Thymus (tissue), 11 donors: ENCODE data around the gene LCN15. TPM values are rescaled to one million over a fixed set of nuclear protein-coding genes. Genes with fewer than 3 reads are reported as not detected.

Source experiments
- DNase-seq, 9 donors: peaks; one replicate each; pipeline ENCODE4 v3.0.0-alpha.2; 2013; ENCODE audit warnings: low spot score in 9 of 9, low read depth in 6 of 9, missing footprints in 1 of 9
- H3K27ac ChIP-seq, 2 donors: one replicate each; pipeline ENCODE4 v1.5.1; 2013; ENCODE audit warnings: control low read depth in 1 of 2, low read depth in 1 of 2, low read length in 1 of 2, mild to moderate bottlenecking in 1 of 2, moderate library complexity in 1 of 2
- H3K27me3 ChIP-seq, 2 donors: one replicate each; pipeline ENCODE4 v1.5.1; 2013; ENCODE audit warnings: low read length in 1 of 2; ENCODE audit not compliant: control insufficient read depth in 2 of 2, insufficient read depth in 1 of 2
- H3K36me3 ChIP-seq, 2 donors: one replicate each; pipeline ENCODE4 v1.5.1; 2013; ENCODE audit warnings: low read length in 1 of 2, mild to moderate bottlenecking in 1 of 2, moderate library complexity in 1 of 2; ENCODE audit not compliant: control insufficient read depth in 2 of 2, insufficient read depth in 2 of 2
- H3K4me1 ChIP-seq, 2 donors: one replicate each; pipeline ENCODE4 v1.5.1; 2013; ENCODE audit warnings: low read length in 2 of 2; ENCODE audit not compliant: control insufficient read depth in 2 of 2, insufficient read depth in 2 of 2
- H3K4me3 ChIP-seq, 2 donors: one replicate each; pipeline ENCODE4 v1.5.1; 2013; ENCODE audit warnings: low read length in 2 of 2, control low read depth in 1 of 2, mild to moderate bottlenecking in 1 of 2
- H3K9me3 ChIP-seq, 2 donors: one replicate each; pipeline ENCODE4 v1.5.1; 2013; ENCODE audit warnings: low read length in 1 of 2, mild to moderate bottlenecking in 1 of 2; ENCODE audit not compliant: control insufficient read depth in 2 of 2, insufficient read depth in 1 of 2
- WGBS: extraction: QIAGEN DNeasy Blood & Tissue Kit; methylation state at CpG from one replicate; pipeline ENCODE4 v1.1.7; 2013; 5-methylcytosine and 5-hydroxymethylcytosine counted together
- polyA plus RNA-seq: library from polyadenylated mRNA; stranded (reverse); fragments of 200-250 nt; gene quantifications from one replicate; pipeline ENCODE4 v1.2.3, GENCODE V29; 2013
- total RNA-seq: library from RNA; stranded (reverse); fragments of 120-200 nt; gene quantifications from one replicate; pipeline ENCODE4 v1.2.4, GENCODE V29; 2013
- donor health status: healthy.

The LCN15 gene
- total and polyA plus RNA-seq, 2 donors, result 0.05 to 0.43 TPM

GRCh38 chr9:136796238-136796774 lies 32.0 kb upstream of the LCN15 start, which contains the start of gene CCDC183:
Gene CCDC183, plus strand, starts transcription at chr9:136796338. Its CDS starts 60 bp downstream, at chr9:136796398.
- WGBS, result 60% methylated on average over 5 of the region's 5 CpGs
- Histone ChIP-seq H3K4me3 (peak within 1 kb of the TSS; percentile 11 to 13), H3K27ac (peak within 1 kb of the TSS; percentile 84 to 99), H3K9me3 (peaks cover 0 to 10% of the 10 kb centered on the region in 2 donors), H3K36me3 (peaks cover 12 to 18% of the 10 kb centered on the region in 2 donors), H3K27me3 (peaks cover 0 to 27% of the 10 kb centered on the region in 2 donors), H3K4me1 (peaks cover 42 to 88% of the 10 kb centered on the region in 2 donors)
- DNase-seq, result no peak

GRCh38 chr9:136795000-136795348 lies 30.7 kb upstream of the LCN15 start:
- 94% methylated on average over 6 of the region's 6 CpGs for WGBS
- Histone ChIP-seq H3K27me3 (peaks cover 0 to 20% of the 10 kb centered on the region in 2 donors), H3K4me3 (no peak overlapping the region), H3K4me1 (peaks cover 37 to 83% of the 10 kb centered on the region in 2 donors), H3K9me3 (peaks cover 0 to 5% of the 10 kb centered on the region in 2 donors), H3K27ac (no peak overlapping the region), H3K36me3 (peaks cover 12 to 18% of the 10 kb centered on the region in 2 donors)
- no peak for DNase-seq

DNA sequence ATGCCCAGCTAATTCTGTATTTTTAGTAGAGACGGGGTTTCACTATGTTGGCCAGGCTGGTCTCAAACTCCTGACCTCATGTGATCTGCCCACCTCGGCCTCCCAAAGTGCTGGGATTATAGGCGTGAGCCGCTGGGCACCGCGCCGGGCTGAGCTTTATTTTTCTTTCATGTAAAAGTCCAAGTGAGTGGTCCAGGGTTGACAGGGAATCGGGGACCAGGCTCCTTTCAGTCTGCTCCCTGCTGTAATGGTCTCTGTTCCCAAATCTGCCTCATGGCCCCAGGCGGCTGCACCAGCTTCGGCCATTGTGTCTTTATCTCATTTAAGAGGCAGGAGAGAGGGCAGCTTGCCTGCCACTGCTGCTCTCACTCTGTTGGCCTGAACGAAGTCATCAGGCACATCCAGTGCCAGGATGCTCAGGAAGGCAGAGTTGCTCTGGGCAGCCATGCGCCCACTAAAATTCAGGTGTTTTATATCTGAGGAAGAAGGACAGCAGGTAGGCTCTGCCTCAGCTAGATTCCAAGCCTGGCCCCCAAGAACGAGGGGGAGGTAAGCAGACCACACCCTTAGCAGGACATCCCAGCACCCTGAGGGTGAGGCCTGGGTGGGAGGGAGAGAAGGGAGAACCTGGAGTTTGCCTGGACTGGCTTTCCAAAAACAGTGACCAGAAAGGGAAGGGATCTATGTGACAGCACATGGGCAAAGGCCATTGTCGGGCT lies 30.1 kb upstream of the LCN15 start:
- no peak overlapping the region for H3K4me3 ChIP-seq
- peaks cover 12 to 18% of the 10 kb centered on the region in 2 donors for H3K36me3 ChIP-seq
- peaks cover 0 to 5% of the 10 kb centered on the region in 2 donors for H3K9me3 ChIP-seq
- H3K27me3 ChIP-seq, result peaks cover 0 to 15% of the 10 kb centered on the region in 2 donors
- no peak for DNase-seq
- H3K27ac ChIP-seq, result no peak overlapping the region
- H3K4me1 ChIP-seq, result peaks cover 32 to 79% of the 10 kb centered on the region in 2 donors
- WGBS, result 97% methylated on average over 14 of the region's 14 CpGs

- Histone ChIP-seq H3K27me3 (peaks cover 0 to 6% of the 10 kb centered on the region in 2 donors), H3K9me3 (no peaks in the 10 kb centered on the region), H3K27ac (no peak overlapping the region), H3K36me3 (peaks cover 12 to 18% of the 10 kb centered on the region in 2 donors), H3K4me1 (peaks cover 28 to 68% of the 10 kb centered on the region in 2 donors), H3K4me3 (no peak overlapping the region)
- WGBS, result 96% methylated on average over 17 of the region's 17 CpGs
- no peak for DNase-seq
Observed at GRCh38 chr9:136793086-136793946, 29.0 kb upstream of the LCN15 start.

DNA sequence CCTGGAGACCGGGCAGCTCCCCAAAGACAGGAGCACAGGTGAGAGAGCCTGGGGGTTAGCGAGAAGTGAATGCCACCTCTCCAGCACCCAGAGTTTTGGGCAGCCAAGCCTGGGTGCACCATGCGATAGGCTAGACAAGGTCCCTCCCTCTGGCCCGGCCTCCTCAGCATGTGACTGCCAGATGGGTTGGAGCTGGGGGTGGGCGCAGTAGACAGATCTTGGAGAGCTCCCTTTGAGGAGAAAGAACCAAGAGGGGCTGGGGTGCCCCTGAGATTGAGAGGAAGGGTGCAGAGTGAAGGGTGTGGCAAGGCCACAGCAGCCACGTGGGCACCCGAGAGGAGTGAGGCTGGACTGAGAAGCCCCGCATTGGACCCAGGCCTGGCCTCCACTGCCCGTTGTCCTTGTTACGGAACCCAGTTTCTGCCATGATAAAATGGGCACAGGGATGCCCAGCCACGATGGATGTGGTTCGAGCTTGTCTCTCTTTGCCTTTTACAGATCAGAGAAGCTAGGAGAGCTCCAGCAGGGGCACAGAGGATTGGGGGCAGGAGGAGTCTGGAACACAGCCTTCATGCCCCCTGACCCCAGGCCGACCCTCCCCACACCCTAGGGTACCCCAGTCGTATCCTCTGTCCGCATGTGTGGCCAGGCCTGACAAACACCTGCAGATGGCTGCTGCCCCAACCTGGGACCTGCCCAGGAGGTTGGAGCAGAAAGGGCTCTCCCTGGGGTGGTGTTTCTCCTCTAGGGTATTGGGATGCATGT lies 28.2 kb upstream of the LCN15 start:
- DNase-seq, result peak in 1 of 9 donors; percentile 43
- H3K27ac ChIP-seq, result peak overlapping the region in 1 of 2 donors; percentile 97
- peaks cover 12 to 18% of the 10 kb centered on the region in 2 donors for H3K36me3 ChIP-seq
- H3K9me3 ChIP-seq, result no peaks in the 10 kb centered on the region
- peak overlapping the region in 1 of 2 donors; percentile 73 for H3K4me3 ChIP-seq
- peaks cover 28 to 68% of the 10 kb centered on the region in 2 donors for H3K4me1 ChIP-seq
- H3K27me3 ChIP-seq, result peaks cover 0 to 4% of the 10 kb centered on the region in 2 donors
- WGBS, result 87% methylated on average over 15 of the region's 15 CpGs

- H3K27ac ChIP-seq, result peak overlapping the region; percentile 92 to 97
Observed at GRCh38 chr9:136791516-136792276, 27.4 kb upstream of the LCN15 start.

DNA sequence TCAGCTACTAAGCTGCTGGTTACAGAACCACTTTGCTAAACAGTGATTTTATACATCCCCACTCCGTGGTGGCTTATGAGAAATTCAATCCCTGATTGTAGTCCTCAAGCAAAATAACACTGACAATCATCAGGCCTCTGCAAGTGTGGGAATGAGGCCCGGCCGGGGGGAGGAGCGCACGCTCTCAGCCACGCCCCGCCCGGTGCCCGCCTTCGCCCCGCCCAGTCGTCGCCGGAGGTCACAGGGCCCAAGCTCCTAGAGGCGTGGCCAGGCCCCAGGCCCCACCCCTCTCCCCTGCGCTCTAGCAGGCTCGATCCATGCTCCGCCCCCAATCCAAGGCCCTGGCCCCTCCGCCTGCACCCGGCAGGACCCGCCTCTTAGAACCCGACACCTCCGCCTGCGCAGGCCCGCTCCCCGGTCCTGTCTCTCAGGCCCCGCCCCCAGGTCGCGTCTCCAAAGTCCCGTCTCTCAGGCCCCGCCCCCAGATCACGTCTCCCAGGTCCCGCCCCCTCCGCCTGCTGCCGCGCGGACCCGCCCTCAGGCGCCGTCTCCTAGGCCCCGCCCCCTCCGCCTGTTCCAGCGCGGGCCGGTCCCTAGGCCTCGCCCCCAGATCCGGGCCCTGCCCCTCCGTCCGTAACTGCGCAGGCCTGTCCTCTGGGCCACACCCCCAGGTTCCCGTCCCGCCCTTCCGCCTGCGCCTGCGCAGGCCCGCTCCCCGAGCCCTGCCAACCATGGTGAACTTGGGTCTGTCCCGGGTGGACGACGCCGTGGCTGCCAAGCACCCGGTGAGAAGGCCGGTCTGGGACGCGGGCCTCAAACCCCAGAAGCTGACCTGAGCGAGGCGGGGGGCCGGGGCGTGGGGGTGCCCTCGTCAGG lies 26.6 kb upstream of the LCN15 start, which contains the start of gene TMEM141:
TSS of gene TMEM141 (plus strand) at position 705 of the 876 bp plus-strand sequence. CDS start at position 732, 27 bp downstream.
- Histone ChIP-seq H3K27ac (peak within 1 kb of the TSS; percentile 92 to 97), H3K27me3 (peaks cover 2 to 7% of the 10 kb centered on the region in 2 donors), H3K9me3 (no peaks in the 10 kb centered on the region), H3K36me3 (peaks cover 12 to 18% of the 10 kb centered on the region in 2 donors), H3K4me3 (peak within 1 kb of the TSS; percentile 73 to 79), H3K4me1 (peaks cover 21 to 52% of the 10 kb centered on the region in 2 donors)
- DNase-seq, result peak; percentile 89 to 99 (median 98)
- 1% methylated on average over 70 of the region's 70 CpGs for WGBS

More at GRCh38 chr9:136791516-136792276, 27.4 kb upstream of the LCN15 start:
- WGBS, result 2% methylated on average over 29 of the region's 29 CpGs
- Histone ChIP-seq H3K4me3 (peak overlapping the region; percentile 73 to 79), H3K36me3 (peaks cover 12 to 18% of the 10 kb centered on the region in 2 donors), H3K4me1 (peaks cover 25 to 60% of the 10 kb centered on the region in 2 donors), H3K27me3 (peaks cover 2 to 4% of the 10 kb centered on the region in 2 donors), H3K9me3 (no peaks in the 10 kb centered on the region)
- DNase-seq, result peak in 3 of 9 donors; percentile 73 to 78 (median 77)
